Activated CD4-positive, alpha-beta T cell treated with anti-CD3 and anti-CD28 coated beads for 48 hours (primary cell): ENCODE results near the gene ZBED3.
"Not testable (repeated sequence)": the region's sequence is repeated elsewhere in the genome, so short reads cannot be mapped to it uniquely, and the experiment has no call there.

ENCODE experiments used
- DNase-seq: peaks from one replicate; pipeline ENCODE4 v3.0.0-alpha.2; 2020

The ZBED3 gene, protein sequence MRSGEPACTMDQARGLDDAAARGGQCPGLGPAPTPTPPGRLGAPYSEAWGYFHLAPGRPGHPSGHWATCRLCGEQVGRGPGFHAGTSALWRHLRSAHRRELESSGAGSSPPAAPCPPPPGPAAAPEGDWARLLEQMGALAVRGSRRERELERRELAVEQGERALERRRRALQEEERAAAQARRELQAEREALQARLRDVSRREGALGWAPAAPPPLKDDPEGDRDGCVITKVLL

DNA sequence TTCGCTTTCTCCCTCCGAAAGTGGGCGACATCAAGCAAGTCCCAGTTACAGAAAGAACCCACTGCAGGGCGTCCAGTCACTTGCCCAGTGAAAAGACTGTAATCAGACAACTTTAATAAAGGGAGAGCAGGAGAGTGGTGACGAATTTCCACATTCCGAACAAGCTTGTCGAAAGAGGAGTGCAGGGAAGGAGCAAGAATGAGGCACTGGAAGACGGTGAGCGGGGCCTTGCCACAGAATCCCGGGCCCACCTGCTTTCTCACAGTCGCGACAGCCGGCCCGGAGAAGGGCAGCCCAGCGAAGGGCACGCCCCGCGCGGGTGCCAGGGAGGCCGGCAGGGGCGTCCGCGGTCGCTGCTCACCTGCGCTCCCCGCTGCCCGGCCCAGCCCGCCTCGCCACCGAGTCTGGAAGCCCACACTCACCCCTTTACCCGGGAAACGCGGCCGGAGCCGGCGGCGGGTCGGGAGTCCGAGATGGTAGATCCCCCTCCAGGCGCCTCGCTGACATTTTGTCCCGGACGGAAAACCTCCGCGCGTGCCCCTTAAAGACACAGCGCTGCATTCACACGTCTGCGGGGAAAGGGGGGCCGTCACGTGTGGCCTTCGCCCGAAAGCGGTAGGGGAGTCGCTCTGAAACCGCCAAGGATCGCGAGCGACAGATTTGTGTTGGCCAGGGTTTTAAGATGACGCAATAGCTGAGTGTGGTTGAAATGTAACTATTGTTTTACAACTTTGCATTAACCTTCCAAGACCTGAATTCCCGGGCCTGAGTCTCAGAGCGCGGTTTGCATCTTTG is at the start of gene ZBED3:
Gene ZBED3 (minus strand): TSS at position 597 of the 795 bp plus-strand sequence. CDS start 9,407 bp downstream, outside the sequence.
- DNase-seq = peak; percentile 63

DNA sequence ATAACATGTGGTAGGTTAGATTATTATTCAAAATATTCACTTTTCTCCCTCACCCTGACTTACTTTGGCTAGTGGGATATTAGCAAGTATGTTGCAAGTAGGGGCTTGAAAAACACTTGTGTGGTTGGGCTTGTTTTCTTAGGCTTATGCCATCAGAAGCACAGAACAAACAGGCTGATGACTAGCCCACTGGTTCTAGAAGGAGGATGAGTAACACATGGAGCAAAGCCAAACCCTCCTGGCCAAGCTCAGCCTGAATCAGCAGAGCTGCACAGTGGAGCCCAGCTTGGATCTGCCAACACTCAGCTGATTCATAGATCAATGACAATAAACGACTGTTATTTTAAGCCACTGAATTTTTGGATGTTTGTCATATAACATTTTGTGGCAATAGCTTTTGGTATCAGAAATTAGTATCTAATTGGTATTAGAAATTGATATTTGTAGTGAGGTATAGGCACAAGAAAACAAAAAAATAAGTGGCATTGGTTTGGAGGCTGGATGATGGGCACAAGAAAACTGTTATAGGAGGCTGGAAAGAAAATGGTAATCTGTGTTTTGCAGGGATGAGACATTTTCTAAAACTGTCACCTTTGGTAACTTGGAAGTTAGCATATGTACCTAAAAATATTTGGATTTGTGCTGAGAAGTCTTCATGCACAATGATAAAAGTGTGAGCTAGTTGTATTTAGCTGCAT is 46.1 kb upstream of the ZBED3 start:
- no peak for DNase-seq

DNA sequence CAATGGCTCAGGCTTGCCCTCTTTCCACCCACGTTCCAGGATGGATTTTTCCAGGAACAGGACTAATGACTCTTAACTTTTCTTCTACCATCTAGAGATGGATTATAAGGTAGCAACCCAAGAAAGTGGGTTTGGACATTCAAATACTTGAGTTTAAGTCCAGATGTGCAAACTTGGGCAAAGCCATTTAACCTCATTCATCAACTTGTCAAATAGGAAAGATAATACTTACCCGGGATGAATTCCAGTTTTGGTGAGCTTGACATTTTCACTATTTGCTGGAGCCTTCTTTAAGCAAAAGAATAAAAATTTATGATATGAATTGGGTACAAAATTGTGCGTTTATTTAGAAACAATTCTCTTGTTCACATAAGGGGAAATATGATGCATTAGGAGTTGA is 44.3 kb upstream of the ZBED3 start:
- no peak for DNase-seq

DNA sequence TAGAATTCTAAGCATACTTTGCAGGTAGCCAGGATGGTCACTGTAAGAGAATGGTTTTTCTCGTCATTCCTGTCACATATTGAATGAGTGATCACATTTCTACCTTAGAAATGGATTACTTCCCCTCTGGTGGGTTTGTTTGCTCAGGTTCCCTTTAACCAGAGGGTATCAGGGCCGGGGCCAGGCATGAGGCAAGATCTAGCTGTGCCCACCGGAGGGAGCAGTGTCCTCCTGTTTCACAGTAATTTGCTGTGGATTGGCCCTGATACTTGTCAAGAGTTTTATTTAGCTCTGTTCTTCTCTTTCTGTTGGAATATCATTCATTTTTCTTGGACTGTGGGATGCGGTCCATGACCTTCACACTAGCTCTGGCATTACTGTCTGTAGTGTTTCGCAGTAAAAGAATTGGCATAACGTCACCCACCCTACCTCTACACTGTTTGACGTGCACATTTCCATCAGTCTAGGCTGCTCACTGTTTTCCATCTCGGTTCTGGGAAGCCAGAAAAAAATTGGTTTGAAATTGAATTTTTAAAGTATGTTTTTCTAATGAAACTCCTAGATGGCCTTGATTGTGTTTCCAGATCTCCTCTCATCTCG is 42.4 kb upstream of the ZBED3 start:
- DNase-seq = peak; percentile 43

GRCh38 chr5:77128411-77129061 is 41.5 kb upstream of the ZBED3 start:
- no peak for DNase-seq

- DNase-seq = no peak
Observed at GRCh38 chr5:77123057-77123456, 36.0 kb upstream of the ZBED3 start.

DNA sequence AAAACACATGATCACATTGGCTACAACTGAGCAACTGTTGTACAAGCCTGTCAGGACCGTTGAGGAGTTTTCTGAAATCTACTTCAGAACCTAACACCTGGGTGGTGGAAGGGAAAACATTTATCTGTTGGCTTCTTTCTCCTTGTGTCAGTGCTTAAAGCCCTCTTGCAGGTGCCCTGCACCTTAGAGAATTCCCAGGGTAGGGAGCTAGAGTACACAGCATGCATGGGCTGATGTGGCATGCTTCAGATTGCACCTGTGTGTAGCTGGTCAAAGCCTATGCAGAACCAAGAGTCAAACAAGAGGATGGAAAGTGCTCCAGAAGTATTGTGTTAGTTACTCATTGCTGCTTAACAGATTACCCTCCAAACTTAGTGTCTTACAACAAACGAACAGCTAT is 33.6 kb upstream of the ZBED3 start:
- no peak for DNase-seq

- DNase-seq = no peak
Observed at GRCh38 chr5:77120086-77120485, 33.0 kb upstream of the ZBED3 start.

- no peak for DNase-seq
Observed at GRCh38 chr5:77117161-77117560, 30.1 kb upstream of the ZBED3 start.

- DNase-seq = not testable (repeated sequence)
Observed at GRCh38 chr5:77107035-77107434, 19.9 kb upstream of the ZBED3 start.

DNA sequence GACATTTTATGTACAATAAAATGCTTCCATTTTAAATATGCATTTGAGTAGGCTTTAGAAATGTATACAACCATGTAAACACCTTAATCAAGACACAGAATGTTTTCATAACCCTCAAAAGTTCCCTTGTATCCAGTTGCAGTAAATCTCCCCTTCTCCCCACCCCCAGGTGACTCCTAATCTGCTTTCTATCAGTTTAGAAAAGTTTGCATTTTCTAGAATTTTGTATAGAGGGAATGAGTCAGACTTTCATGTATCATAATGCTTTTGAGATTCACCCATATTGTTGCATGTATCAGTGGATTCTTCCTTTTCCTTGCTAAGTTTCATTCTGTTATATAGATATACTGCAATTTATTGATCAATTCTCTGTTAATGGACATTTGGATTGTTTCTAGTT is 17.7 kb upstream of the ZBED3 start:
- no peak for DNase-seq

GRCh38 chr5:77103457-77103856 is 16.4 kb upstream of the ZBED3 start:
- DNase-seq = no peak

- DNase-seq = no peak
Observed at GRCh38 chr5:77102549-77102948, 15.5 kb upstream of the ZBED3 start.

- no peak for DNase-seq
Observed at GRCh38 chr5:77101298-77101697, 14.2 kb upstream of the ZBED3 start.

DNA sequence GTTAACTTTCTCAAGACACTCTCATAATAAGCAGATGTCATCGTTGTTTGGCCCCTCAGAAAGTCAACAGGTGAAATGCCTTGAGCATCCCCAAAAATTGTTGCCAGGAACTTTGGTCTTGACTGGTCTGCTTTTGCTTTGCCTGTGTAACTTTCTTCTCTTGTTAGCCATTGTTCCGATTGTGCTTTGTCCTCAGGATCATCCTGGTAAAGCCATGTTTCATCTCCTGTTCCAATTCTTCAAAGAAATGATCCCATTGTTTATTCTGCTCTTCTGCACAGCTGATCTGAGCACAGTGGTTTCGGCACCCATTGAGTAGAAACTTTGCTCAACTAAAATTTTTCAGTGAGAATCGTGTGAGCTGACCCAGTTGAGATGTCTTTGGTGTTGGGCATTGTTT is 8.1 kb upstream of the ZBED3 start:
- no peak for DNase-seq

DNA sequence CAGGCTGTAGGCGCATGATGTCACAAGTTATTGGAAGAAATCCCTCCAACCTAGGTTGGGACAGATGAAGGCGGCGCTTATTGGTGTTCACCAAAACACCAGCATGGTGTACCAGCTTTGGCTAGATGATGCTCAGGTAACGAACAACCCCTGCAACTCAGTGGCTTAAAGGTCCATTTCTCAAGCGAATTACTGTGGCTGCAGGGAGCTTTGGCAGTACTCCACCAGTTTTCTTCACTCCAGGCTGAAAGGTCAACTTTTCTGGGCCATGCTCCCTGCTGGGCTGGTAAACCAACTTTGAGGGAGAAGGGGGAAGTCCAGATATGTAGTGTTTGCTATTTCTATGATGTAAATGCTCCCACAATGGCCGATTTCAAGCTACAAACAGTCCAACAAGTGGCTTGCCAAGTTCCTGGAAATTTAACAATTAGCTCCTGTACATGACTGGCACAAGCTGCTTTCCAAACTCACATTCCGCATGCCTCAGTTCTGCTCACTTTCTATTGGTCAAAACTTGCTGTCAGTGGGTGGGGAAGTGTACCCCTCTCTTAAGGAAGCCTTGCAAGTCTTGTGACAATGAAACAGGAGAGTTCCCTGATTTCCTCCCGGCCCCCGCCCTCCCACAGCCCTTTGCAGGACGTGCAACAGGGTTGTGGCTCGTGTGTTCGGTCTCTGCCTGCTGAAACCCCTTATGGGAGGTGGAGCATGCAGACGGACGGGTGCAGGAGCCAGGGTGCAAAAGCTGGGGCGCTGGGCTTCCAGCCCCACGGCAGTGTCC is 588 bp upstream of the ZBED3 start:
- DNase-seq = no peak

DNA sequence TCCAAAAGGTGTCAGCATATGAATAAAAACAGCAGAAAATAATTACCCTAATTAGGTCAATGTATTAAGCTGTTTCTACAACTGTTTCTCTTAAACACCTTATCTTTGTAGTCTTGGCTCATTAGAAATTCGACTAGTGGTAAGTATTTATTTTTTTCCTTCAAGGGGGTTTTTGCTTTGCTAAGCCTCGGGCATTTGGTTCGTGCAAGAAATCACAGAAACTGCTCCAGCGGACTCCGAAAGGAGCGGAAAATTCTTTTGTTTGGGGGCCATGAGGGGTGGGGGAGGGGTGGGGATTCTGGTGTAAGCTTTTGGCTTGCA is 757 bp downstream of the ZBED3 start:
- DNase-seq = no peak

GRCh38 chr5:77083088-77083487 is 4.0 kb downstream of the ZBED3 start:
- no peak for DNase-seq

DNA sequence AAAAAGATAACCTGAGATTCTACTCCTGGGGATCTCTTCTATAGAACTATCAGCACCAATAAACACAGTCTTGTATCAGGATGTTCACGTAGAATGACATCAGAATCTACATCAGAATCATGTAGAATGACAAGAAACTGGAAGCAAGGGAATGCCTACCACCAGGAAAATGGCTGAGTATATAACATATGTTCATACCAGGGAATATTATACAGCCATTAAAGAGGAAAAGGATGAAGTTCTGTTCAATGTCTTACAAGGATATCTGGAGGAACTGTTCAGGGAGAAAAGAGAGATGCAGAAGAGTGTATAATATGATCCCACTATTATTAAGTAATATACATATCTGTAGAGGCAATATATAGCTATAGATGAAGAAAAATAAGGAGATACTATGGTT is 4.8 kb downstream of the ZBED3 start:
- DNase-seq = no peak

DNA sequence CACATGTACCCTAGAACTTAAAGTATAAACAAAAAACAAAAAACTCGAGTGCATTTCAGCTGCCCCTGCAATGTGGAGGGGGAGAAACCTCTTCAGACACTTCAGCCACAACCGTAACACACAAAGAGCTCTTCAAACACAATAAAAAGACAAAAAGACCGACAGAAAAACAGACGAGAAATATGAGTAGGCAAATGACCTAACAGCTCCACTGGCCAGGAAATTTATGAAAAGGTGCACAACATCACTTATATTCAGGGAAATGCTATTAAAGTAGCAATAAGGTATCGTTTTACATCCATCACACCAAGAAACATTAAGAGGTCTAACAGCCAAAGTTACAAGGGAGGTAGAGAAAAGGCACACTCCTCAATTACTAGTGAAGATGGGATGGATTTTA is 6.2 kb downstream of the ZBED3 start:
- no peak for DNase-seq

DNA sequence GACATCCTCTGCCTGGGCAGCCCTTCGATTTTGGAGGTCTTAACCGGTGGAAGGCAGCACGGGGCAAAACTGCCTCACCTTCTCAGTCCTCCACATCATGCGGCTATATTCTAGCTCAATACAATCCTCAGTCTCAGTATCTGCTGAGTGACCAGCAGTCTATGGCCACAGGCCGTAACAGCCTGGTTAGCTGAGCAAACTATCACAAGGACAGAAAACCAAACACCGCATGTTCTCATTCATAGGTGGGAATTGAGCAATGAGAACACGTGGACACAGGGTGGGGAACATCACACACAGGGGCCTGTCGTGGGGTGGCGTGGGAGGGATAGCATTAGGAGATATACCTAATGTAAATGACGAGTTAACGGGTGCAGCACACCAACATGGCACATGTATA is 6.6 kb downstream of the ZBED3 start:
- DNase-seq = not testable (repeated sequence)

DNA sequence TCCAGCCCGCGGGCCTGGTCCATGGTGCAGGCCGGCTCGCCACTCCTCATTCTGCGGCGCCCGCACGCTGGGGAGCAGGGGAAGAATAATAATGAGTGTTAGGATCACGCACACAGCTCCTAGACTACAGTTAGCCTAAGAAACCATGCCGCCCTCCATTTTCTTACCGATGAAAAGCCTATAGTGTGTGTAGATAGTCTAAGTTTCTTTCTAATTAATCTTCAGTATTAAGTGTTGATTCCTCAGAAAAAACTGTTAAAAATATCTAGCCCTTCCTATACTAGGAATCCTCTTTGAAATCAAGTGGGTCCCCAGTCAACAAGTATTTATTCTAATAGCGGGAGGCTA is 9.3 kb downstream of the ZBED3 start:
- DNase-seq = no peak
